HepG2 (cell line): ENCODE data around the gene SLC9A5. TPM values are rescaled to one million over a fixed set of nuclear protein-coding genes. Genes with fewer than 3 reads are reported as not detected.

ENCODE experiments used
- BCL6 ChIP-seq: IDR thresholded peaks from 2 replicates; pipeline ENCODE4 v1.6.1; 2016; ENCODE audit warnings: missing genetic modification reagents, missing compliant biosample characterization
- BRCA1 ChIP-seq: sonication (generic); formaldehyde crosslinking; IDR thresholded peaks from 2 replicates; pipeline ENCODE4 v1.4.0; 2020; ENCODE audit warnings: missing genetic modification reagents
- E2F1 ChIP-seq: sonication (generic); formaldehyde crosslinking; IDR thresholded peaks from 2 replicates; pipeline ENCODE4 v1.5.0; 2020; ENCODE audit warnings: missing genetic modification reagents
- ELF3 ChIP-seq: IDR thresholded peaks from 2 replicates; pipeline ENCODE4 v1.6.1; 2016; ENCODE audit warnings: missing genetic modification reagents, missing compliant biosample characterization
- FLYWCH1 ChIP-seq: sonication (generic); formaldehyde crosslinking; IDR thresholded peaks from 2 replicates; pipeline ENCODE4 v1.8.1; 2023; ENCODE audit warnings: mild to moderate bottlenecking, missing genetic modification reagents
- FOXO4 ChIP-seq: sonication (generic); formaldehyde crosslinking; conservative IDR thresholded peaks from 2 replicates; pipeline ENCODE4 v1.8.1; 2023; ENCODE audit warnings: missing genetic modification reagents
- HOXA7 ChIP-seq: sonication (generic); formaldehyde crosslinking; IDR thresholded peaks from 2 replicates; pipeline ENCODE4 v1.8.1; 2022; ENCODE audit warnings: mild to moderate bottlenecking, missing genetic modification reagents, moderate library complexity
- MED1 ChIP-seq: sonication (generic); formaldehyde crosslinking; IDR thresholded peaks from 2 replicates; pipeline ENCODE4 v1.4.0; 2020; ENCODE audit warnings: missing genetic modification reagents
- MYNN ChIP-seq: sonication (generic); formaldehyde crosslinking; IDR thresholded peaks from 2 replicates; pipeline ENCODE4 v1.4.0; 2020; ENCODE audit warnings: mild to moderate bottlenecking, low read depth, missing genetic modification reagents
- PHF21A ChIP-seq: sonication (generic); formaldehyde crosslinking; IDR thresholded peaks from 2 replicates; pipeline ENCODE4 v1.5.0; 2020; ENCODE audit warnings: mild to moderate bottlenecking, missing genetic modification reagents
- RXRA ChIP-seq: sonication (generic); formaldehyde crosslinking; IDR thresholded peaks from 2 replicates; pipeline ENCODE4 v1.5.1; 2020; ENCODE audit warnings: missing genetic modification reagents
- SIN3B ChIP-seq: fragments of 150-350 bp; IDR thresholded peaks from 2 replicates; pipeline ENCODE4 v1.6.1; 2014; ENCODE audit warnings: low read length
- SOX13 ChIP-seq, 3 experiments: fragments of 450-650 bp in 1 of 3; sonication (generic) in 1 of 3; formaldehyde crosslinking in 1 of 3; IDR thresholded peaks in 2 of 3; conservative IDR thresholded peaks in 1 of 3; 2 replicates each; pipeline versions ENCODE4 v1.5.0 to v1.6.1; 2016 to 2020; ENCODE audit warnings: antibody characterized with exemption in 1 of 3, mild to moderate bottlenecking in 1 of 3, missing compliant biosample characterization in 1 of 3, missing genetic modification reagents in 1 of 3, moderate library complexity in 1 of 3
- SOX5 ChIP-seq: IDR thresholded peaks from 2 replicates; pipeline ENCODE4 v1.6.1; 2016; ENCODE audit warnings: borderline replicate concordance
- SRSF1 ChIP-seq: fragments of 200-400 bp; formaldehyde crosslinking; optimal IDR thresholded peaks from 2 replicates; pipeline ENCODE3; 2017; ENCODE audit warnings: mild to moderate bottlenecking, low read depth, low read length, moderate library complexity
- TEAD2 ChIP-seq: sonication (generic); formaldehyde crosslinking; IDR thresholded peaks from 2 replicates; pipeline ENCODE4 v1.9.0; 2021; ENCODE audit warnings: missing genetic modification reagents
- TRIM24 ChIP-seq: sonication (generic); formaldehyde crosslinking; IDR thresholded peaks from 2 replicates; pipeline ENCODE4 v1.8.0; 2022; ENCODE audit warnings: mild to moderate bottlenecking, missing genetic modification reagents
- ZFX ChIP-seq: sonication (generic); formaldehyde crosslinking; IDR thresholded peaks from 2 replicates; pipeline ENCODE4 v1.4.0; 2020; ENCODE audit warnings: mild to moderate bottlenecking, low read depth, missing genetic modification reagents, moderate library complexity
- ZGPAT ChIP-seq: IDR thresholded peaks from 2 replicates; pipeline ENCODE4 v1.6.1; 2016; ENCODE audit warnings: mild to moderate bottlenecking
- ZNF17 ChIP-seq: sonication (generic); formaldehyde crosslinking; IDR thresholded peaks from 2 replicates; pipeline ENCODE4 v1.5.0; 2020; ENCODE audit warnings: mild to moderate bottlenecking, missing genetic modification reagents
- ZNF383 ChIP-seq: sonication (generic); formaldehyde crosslinking; IDR thresholded peaks from 2 replicates; pipeline ENCODE4 v1.4.0; 2020; ENCODE audit warnings: missing genetic modification reagents, mild to moderate bottlenecking, borderline replicate concordance
- ZNF563 ChIP-seq: sonication (generic); formaldehyde crosslinking; IDR thresholded peaks from 2 replicates; pipeline ENCODE4 v1.8.0; 2022; ENCODE audit warnings: mild to moderate bottlenecking, moderate library complexity, missing genetic modification reagents
- ZNF564 ChIP-seq: sonication (generic); formaldehyde crosslinking; IDR thresholded peaks from 2 replicates; pipeline ENCODE4 v1.8.1; 2023; ENCODE audit warnings: mild to moderate bottlenecking, missing genetic modification reagents
- ZNF580 ChIP-seq: IDR thresholded peaks from 2 replicates; pipeline ENCODE4 v1.6.1; 2016; ENCODE audit warnings: low read depth, borderline replicate concordance
- ZNF614 ChIP-seq: IDR thresholded peaks from 2 replicates; pipeline ENCODE4 v1.6.1; 2018; ENCODE audit warnings: missing biosample characterization, missing genetic modification reagents, inconsistent platforms, borderline replicate concordance
- ZNF644 ChIP-seq: IDR thresholded peaks from 2 replicates; pipeline ENCODE4 v1.6.1; 2016; ENCODE audit warnings: low read depth
- ZNF703 ChIP-seq: sonication (generic); formaldehyde crosslinking; IDR thresholded peaks from 2 replicates; pipeline ENCODE4 v1.5.1; 2020; ENCODE audit warnings: missing genetic modification reagents, mild to moderate bottlenecking, moderate library complexity, borderline replicate concordance
- polyA plus RNA-seq, 8 experiments: library from polyadenylated mRNA; depleted of rRNA in 3 of 8; stranded (reverse) in 7 of 8; unstranded in 1 of 8; fragments of >200 nt; fragmentation: Illumina TruSeq in 4 of 8; extraction: Trizol in 4 of 8; gene quantifications; 2 replicates each; pipeline versions ENCODE4 v1.2.1 to v1.2.3, GENCODE V29; 2011 to 2016; ENCODE audit warnings: low read depth in 4 of 8, missing spikeins in 1 of 8, mixed read lengths in 1 of 8; ENCODE audit not compliant: insufficient read depth in 1 of 8
- total RNA-seq, 5 experiments: library from RNA; depleted of rRNA; stranded (reverse); fragments of >200 nt; fragmentation: Illumina TruSeq; extraction: Trizol; gene quantifications; 2 replicates each; pipeline ENCODE4 v1.2.3, GENCODE V29; 2016; ENCODE audit warnings: low read depth in 1 of 5

Gene SLC9A5
- total and polyA plus RNA-seq, 2 of the 13 experiments (the other 11 are each of a cell fraction or from before 2014, with no cell fraction given), result 0.58 to 1.4 TPM

GRCh38 chr16:67247192-67248072, 1.3 kb upstream of the SLC9A5 start, which contains the start of gene FHOD1 (continued):
- TF ChIP-seq FOXO4 (no peak), E2F1 (CRISPR knock-in tag) (peak; percentile 90), SIN3B (no peak; the same call in 1 of the 2 replicates), ZNF614 (CRISPR knock-in tag) (no peak), ZNF703 (CRISPR knock-in tag) (no peak; the same call in 1 of the 2 replicates), ZNF383 (CRISPR knock-in tag) (no peak; the same call in 1 of the 2 replicates), SOX5 (CRISPR knock-in tag) (0 out of 2 replicates have a peak, but pooled peaks have one; percentile 14), ZNF564 (CRISPR knock-in tag) (0 out of 2 replicates have a peak, but pooled peaks have one; percentile 63), ZNF563 (peak; percentile 81; the same call in 1 of the 2 replicates), ZNF580 (CRISPR knock-in tag) (peak; percentile 28; the same call in 1 of the 2 replicates), ZNF17 (no peak), MED1 (CRISPR knock-in tag) (no peak; the same call in 1 of the 2 replicates), PHF21A (CRISPR knock-in tag) (peak; percentile 70), MYNN (CRISPR knock-in tag) (peak; percentile 74; the same call in 1 of the 2 replicates), ELF3 (CRISPR knock-in tag) (no peak), ZNF644 (CRISPR knock-in tag) (no peak), HOXA7 (CRISPR knock-in tag) (no peak), SOX13 (IDR thresholded peaks at IDR 0.05) (no peak), SOX13 (CRISPR knock-in tag; conservative IDR thresholded peaks at IDR 0.05 in 1 of 2, IDR thresholded peaks at IDR 0.05 in 1 of 2) (peak in 1 of 2 experiments; percentile 49; a peak in 1 of 4 replicates), SRSF1 (no peak), BRCA1 (CRISPR knock-in tag) (no peak), ZGPAT (peak; percentile 76), TEAD2 (CRISPR knock-in tag) (no peak), ZFX (CRISPR knock-in tag) (peak; percentile 90), RXRA (CRISPR knock-in tag) (peak; percentile 44; the same call in 1 of the 2 replicates), BCL6 (CRISPR knock-in tag) (no peak; the same call in 1 of the 2 replicates), TRIM24 (CRISPR knock-in tag) (no peak), FLYWCH1 (CRISPR knock-in tag) (no peak)
